K562 (cell line): ENCODE measurements around the gene LRFN2. TPM values are rescaled to one million over a fixed set of nuclear protein-coding genes. Genes with fewer than 3 reads are reported as not detected.
A peak's percentile ranks its signal among the peaks of the same experiment; 100 is the strongest.

ENCODE experiments used
- ATAC-seq: fragments of 200-7000 bp; cut with Tn5 transposase; 3 replicates; pipeline ENCODE4 v1.9.1; 2020; ENCODE audit warnings: moderate library complexity
- BruUV-seq: library from RNA; stranded (reverse); fragments of 400-500 nt; replicated peaks from 2 replicates; lab custom pipeline; 2021; lab: Mats Ljungman, UMichigan
- CTCF ChIA-PET: fragments of 300-600 bp; formaldehyde crosslinking; extraction: SDS; loops from one replicate; lab custom pipeline; 2021; ENCODE audit warnings: low intra/inter-chr PET ratio; lab: Yijun Ruan, JAX
- POLR2A ChIA-PET: fragments of 300-600, 350-650 bp; sonication (Branson Sonifier 250); formaldehyde crosslinking; extraction: SDS; loops from one replicate; lab custom pipeline; 2021; ENCODE audit warnings: antibody characterized with exemption, inconsistent platforms; lab: Yijun Ruan, JAX
- DNase-seq, 4 experiments: peaks; one replicate each; pipeline versions ENCODE4 v3.0.0 to v3.0.0-alpha.2; 2011 to 2018; ENCODE audit warnings: low spot score in 3 of 4, mixed read lengths in 3 of 4; ENCODE audit errors: extremely low read depth in 1 of 4
- FAIRE-seq: peaks from 2 replicates; lab custom pipeline; 2011; peaks lifted over from hg19 to GRCh38; lab: Jason Lieb, UNC
- H2AFZ ChIP-seq: 2 replicates; pipeline ENCODE4 v1.6.0; 2011; ENCODE audit warnings: low read depth, low read length, control low read depth, inconsistent platforms
- H3K27ac ChIP-seq: fragments of 200-600 bp; 3 replicates; pipeline ENCODE4 v1.8.0; 2011; ENCODE audit warnings: low read depth, mild to moderate bottlenecking, control low read depth, inconsistent platforms, low read length, moderate library complexity, mixed read lengths; ENCODE audit errors: extremely low read depth
- H3K27me3 ChIP-seq, 2 experiments: fragments of 300-600 bp in 1 of 2; 2 replicates in 1 of 2; 3 replicates in 1 of 2; pipeline versions ENCODE4 v1.6.0 to v1.8.0; 2011; ENCODE audit warnings: inconsistent platforms in 2 of 2, low read length in 2 of 2, mild to moderate bottlenecking in 1 of 2, mixed read lengths in 1 of 2, moderate library complexity in 1 of 2; ENCODE audit not compliant: control insufficient read depth in 2 of 2, insufficient read depth in 2 of 2
- H3K36me3 ChIP-seq: fragments of 300-600 bp; 3 replicates; pipeline ENCODE4 v1.8.0; 2011; ENCODE audit warnings: mild to moderate bottlenecking, low read length, inconsistent platforms; ENCODE audit not compliant: control insufficient read depth, insufficient read depth
- H3K4me1 ChIP-seq, 2 experiments: fragments of 200-600 bp in 1 of 2; replicated peaks in 1 of 2; 2 replicates in 1 of 2; 3 replicates in 1 of 2; pipeline versions ENCODE4 v1.5.1 to v1.8.0; 2011; ENCODE audit warnings: inconsistent platforms in 2 of 2, low read length in 2 of 2, mild to moderate bottlenecking in 1 of 2, mixed read lengths in 1 of 2, moderate library complexity in 1 of 2; ENCODE audit not compliant: control insufficient read depth in 2 of 2, insufficient read depth in 2 of 2
- H3K4me2 ChIP-seq: 2 replicates; pipeline ENCODE4 v1.6.1; 2011; ENCODE audit warnings: low read length, control low read depth, inconsistent platforms, mixed read lengths; ENCODE audit not compliant: insufficient read depth
- H3K4me3 ChIP-seq: fragments of 200-600 bp; sonication (generic), shearing (Covaris generic); 2 replicates; pipeline ENCODE4 v1.5.1; 2016; ENCODE audit warnings: control low read depth, inconsistent platforms
- H3K79me2 ChIP-seq: fragments of 200-600 bp; 3 replicates; pipeline ENCODE4 v1.8.0; 2011; ENCODE audit warnings: low read length, inconsistent platforms; ENCODE audit not compliant: control insufficient read depth, insufficient read depth
- H3K9ac ChIP-seq, 2 experiments: 2 replicates each; pipeline versions ENCODE4 v1.6.0 to v1.6.1; 2011; ENCODE audit warnings: low read depth in 2 of 2, low read length in 2 of 2, control low read depth in 1 of 2, inconsistent platforms in 1 of 2, mild to moderate bottlenecking in 1 of 2, mixed read lengths in 1 of 2; ENCODE audit not compliant: insufficient read depth in 1 of 2
- H3K9me1 ChIP-seq: one replicate; pipeline ENCODE4 v1.6.0; 2011; ENCODE audit warnings: inconsistent platforms, mild to moderate bottlenecking, low read length, moderate library complexity; ENCODE audit not compliant: control insufficient read depth, insufficient read depth
- H3K9me3 ChIP-seq: replicated peaks from 2 replicates; pipeline ENCODE4 v1.5.1; 2011; ENCODE audit warnings: low read depth, low read length, inconsistent platforms; ENCODE audit not compliant: control insufficient read depth, insufficient read depth
- H4K20me1 ChIP-seq: replicated peaks from 2 replicates; pipeline ENCODE4 v1.6.1; 2011; ENCODE audit warnings: low read length, inconsistent platforms, mixed read lengths; ENCODE audit not compliant: control insufficient read depth, insufficient read depth
- CBFA2T2 ChIP-seq: fragments of 450-650 bp; conservative IDR thresholded peaks from 2 replicates; pipeline ENCODE4 v1.6.1; 2017; ENCODE audit warnings: mild to moderate bottlenecking
- NFE2 ChIP-seq: IDR thresholded peaks from 2 replicates; pipeline ENCODE4 v1.6.1; 2014; ENCODE audit warnings: antibody characterized with exemption, low read depth
- REST ChIP-seq, 2 experiments: fragments of 450-650 bp; formaldehyde crosslinking in 1 of 2; IDR thresholded peaks; 2 replicates each; pipeline versions ENCODE4 v1.4.0 to v1.6.1; 2014 to 2020; ENCODE audit warnings: mild to moderate bottlenecking in 2 of 2, borderline replicate concordance in 1 of 2, low read depth in 1 of 2
- WGBS: fragments of 100-300 bp; shearing (Covaris generic); methylation state at CpG from one replicate; pipeline ENCODE4 v1.1.6; 2016; ENCODE audit warnings: low coverage, mixed read lengths; ENCODE audit not compliant: insufficient coverage; ENCODE audit errors: missing lambda C conversion rate; 5-methylcytosine and 5-hydroxymethylcytosine counted together
- in situ Hi-C: fragments of 300-500 bp; cut with MboI; formaldehyde crosslinking; loops from 4 replicates; pipeline ENCODE4 v1.15.0; 2018; ENCODE audit warnings: inconsistent platforms, mixed read lengths
- intact Hi-C: fragments of 100-400 bp; cut with micrococcal nuclease; formaldehyde crosslinking; loops from 2 replicates; pipeline ENCODE4 v1.14.2; 2022
- polyA plus RNA-seq, 8 experiments: library from polyadenylated mRNA; depleted of rRNA in 4 of 8; stranded (reverse) in 5 of 8; unstranded in 3 of 8; fragments of >200 nt; fragmentation: Nextera tagmentation in 2 of 8; fragmentation: Illumina TruSeq in 1 of 8; extraction: Ambion mirVana in 2 of 8; extraction: Trizol in 1 of 8; gene quantifications; 2 replicates each; pipeline versions ENCODE4 v1.2.1 to v1.2.3, GENCODE V29; 2011 to 2014; ENCODE audit warnings: inconsistent platforms in 1 of 8, missing spikeins in 1 of 8
- total RNA-seq, 7 experiments: library from RNA; depleted of rRNA in 6 of 7; stranded (reverse); fragments of >200 nt in 6 of 7; fragmentation: Illumina TruSeq in 2 of 7; extraction: Trizol in 2 of 7; gene quantifications; 2 replicates each; pipeline versions ENCODE4 v1.2.1 to v1.2.3, GENCODE V29; 2011 to 2021; ENCODE audit warnings: low replicate concordance in 1 of 7

LRFN2 gene
- total and polyA plus RNA-seq, 9 of the 15 experiments (the other 6 are each of a cell fraction or from before 2014, with no cell fraction given) = not detected

DNA sequence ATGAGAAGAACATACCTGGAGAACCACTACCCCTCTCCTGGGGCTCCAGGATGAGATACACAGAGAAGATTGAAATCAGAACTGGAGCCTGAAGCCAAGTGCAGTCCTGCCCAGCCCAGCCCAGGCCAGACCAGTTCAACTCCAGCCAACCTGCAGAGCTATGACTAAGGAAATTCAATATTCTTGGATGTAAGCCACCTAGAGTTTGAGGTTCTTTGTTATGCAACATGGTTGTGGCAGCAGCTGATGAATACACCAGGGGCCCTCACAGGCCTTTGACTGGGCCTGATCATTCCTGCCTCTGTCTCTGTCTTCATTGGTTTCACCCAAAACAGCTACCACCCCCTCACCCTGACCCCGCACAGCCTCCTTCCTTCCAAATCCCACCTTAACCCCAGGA, 167.8 kb downstream of the LRFN2 start:
- POLR2A ChIA-PET = interaction anchor here (0.9 kb wide), 2 partner anchors 21 to 93 kb away, joined by 3 to 4 read pairs; no protein-coding TSS in a partner anchor
- H3K4me1 ChIP-seq = no peaks in the 10 kb centered on the region
- no peaks in the 10 kb centered on the region for H3K79me2 ChIP-seq
- no peak overlapping the region for H3K9ac ChIP-seq
- DNase-seq (no peak), FAIRE-seq (no peak), ATAC-seq (no peak; the same call in 1 of the 3 replicates)
- WGBS = 0% methylated on average over 1 of the region's 1 CpG
- H2AFZ ChIP-seq = no peak overlapping the region
- CTCF ChIA-PET = no interaction called here
- peaks cover 17 to 43% of the 10 kb centered on the region in 2 experiments for H3K27me3 ChIP-seq
- no peaks in the 10 kb centered on the region for H3K36me3 ChIP-seq
- TF ChIP-seq NFE2 = 0 out of 2 replicates have a peak, but pooled peaks have one; percentile 20
- TF ChIP-seq CBFA2T2 = no peak
- TF ChIP-seq REST (IDR thresholded peaks at IDR 0.05; ENCODE audit: borderline replicate concordance) = peak; percentile 40
- no peak for TF ChIP-seq REST (CRISPR knock-in tag; IDR thresholded peaks at IDR 0.05; ENCODE audit: low read depth)
- H3K9me3 ChIP-seq = no peaks in the 10 kb centered on the region
- no peak overlapping the region for H3K27ac ChIP-seq
- in situ Hi-C loops (no loop called here), intact Hi-C loops (no loop called here)
- no peak overlapping the region for H3K4me2 ChIP-seq
- no TSS peak for BruUV-seq
- peaks cover 7% of the 10 kb centered on the region for H4K20me1 ChIP-seq
- H3K9me1 ChIP-seq = no peaks in the 10 kb centered on the region
- H3K4me3 ChIP-seq = no peak overlapping the region
